ACHN (cell line): ENCODE measurements around the gene PHACTR1.

Experiments
- DNase-seq: peaks from one replicate; pipeline ENCODE4 v3.0.0-alpha.2; 2015
- in situ Hi-C: cut with HindIII; loops from 2 replicates; pipeline ENCODE4 v1.10.0; 2017; ENCODE audit warnings: low sequenced_read_pairs, low pct_ligation_motif_present, low pct_unique_long_range_greater_than_20kb

The PHACTR1 gene

DNA sequence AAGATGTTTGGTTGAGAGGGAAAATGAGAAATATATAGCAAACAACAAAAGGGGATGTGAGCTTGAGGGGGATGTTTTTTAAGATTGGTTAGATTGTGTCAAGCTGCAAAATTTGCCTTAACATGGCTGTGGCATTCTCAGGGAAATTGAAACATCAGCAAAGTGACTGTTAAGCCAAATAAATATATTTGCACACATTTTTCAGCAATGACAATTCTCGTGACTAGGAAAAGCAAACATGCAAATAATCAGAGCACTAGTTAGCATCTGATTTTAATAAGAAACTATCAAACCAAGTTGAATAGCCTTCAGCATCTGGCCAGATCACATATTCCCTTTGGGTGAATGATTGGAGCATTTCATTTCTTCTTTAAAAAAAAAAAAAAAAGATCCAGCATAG, 349.0 kb downstream of the PHACTR1 start:
- in situ Hi-C loops = no loop called here
- DNase-seq = no peak

DNA sequence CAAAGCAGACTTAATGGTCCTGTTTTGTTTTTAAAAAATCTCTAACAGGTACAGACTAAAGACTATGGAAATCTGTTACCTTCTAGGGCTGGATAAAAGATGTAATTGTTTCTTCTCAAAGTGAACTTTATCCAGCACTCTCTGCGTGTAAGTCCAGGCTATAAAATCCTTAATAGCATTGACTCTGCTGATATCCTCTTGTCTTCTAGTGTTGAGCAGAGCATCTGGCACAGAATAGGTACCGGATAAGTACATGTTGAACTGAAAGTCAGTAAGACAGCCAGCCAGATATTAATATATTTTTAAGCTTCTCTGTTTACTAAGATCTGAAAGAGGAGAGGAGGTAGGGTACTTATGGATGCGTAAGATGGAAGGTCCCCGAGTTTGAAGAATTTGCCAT, 349.5 kb downstream of the PHACTR1 start:
- DNase-seq = no peak
- in situ Hi-C loops = no loop called here

- no peak for DNase-seq
- in situ Hi-C loops = no loop called here
These were observed 350.3 kb downstream of the PHACTR1 start for GRCh38 chr6:13066820-13067219.

- DNase-seq = no peak
- in situ Hi-C loops = no loop called here
These were observed 352.1 kb downstream of the PHACTR1 start for GRCh38 chr6:13068586-13069210.

GRCh38 chr6:13071550-13072345, 355.2 kb downstream of the PHACTR1 start:
- in situ Hi-C loops = no loop called here

GRCh38 chr6:13072686-13073347, 356.2 kb downstream of the PHACTR1 start:
- in situ Hi-C loops = no loop called here
- no peak for DNase-seq

More at GRCh38 chr6:13071550-13072345, 355.2 kb downstream of the PHACTR1 start:
- DNase-seq = no peak

- DNase-seq = no peak
- in situ Hi-C loops = no loop called here
These were observed 358.0 kb downstream of the PHACTR1 start for GRCh38 chr6:13074415-13075140.

- in situ Hi-C loops = no loop called here
- no peak for DNase-seq
These were observed 358.7 kb downstream of the PHACTR1 start for GRCh38 chr6:13075141-13075845.

- in situ Hi-C loops = no loop called here
- DNase-seq = no peak
These were observed 360.0 kb downstream of the PHACTR1 start for GRCh38 chr6:13076575-13076974.

DNA sequence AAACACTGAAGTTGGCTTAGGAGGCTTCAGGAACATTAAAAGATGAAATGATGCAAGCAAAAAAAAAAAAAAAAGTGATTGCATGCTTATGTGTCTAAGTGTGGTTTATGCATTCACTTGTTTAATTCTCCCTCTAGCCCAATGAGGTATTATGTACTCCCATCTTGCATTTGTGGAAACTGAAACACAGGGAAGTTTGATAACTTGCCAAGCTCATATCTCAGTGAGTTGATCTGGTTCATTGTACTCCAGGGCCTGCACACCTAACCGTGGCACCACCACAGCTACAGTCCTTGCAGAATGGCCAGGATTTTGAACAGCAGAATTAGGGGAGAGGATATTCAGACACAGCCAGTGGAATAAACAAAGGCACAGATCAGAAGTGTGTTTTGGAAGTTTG, 360.6 kb downstream of the PHACTR1 start:
- no peak for DNase-seq
- in situ Hi-C loops = no loop called here

DNA sequence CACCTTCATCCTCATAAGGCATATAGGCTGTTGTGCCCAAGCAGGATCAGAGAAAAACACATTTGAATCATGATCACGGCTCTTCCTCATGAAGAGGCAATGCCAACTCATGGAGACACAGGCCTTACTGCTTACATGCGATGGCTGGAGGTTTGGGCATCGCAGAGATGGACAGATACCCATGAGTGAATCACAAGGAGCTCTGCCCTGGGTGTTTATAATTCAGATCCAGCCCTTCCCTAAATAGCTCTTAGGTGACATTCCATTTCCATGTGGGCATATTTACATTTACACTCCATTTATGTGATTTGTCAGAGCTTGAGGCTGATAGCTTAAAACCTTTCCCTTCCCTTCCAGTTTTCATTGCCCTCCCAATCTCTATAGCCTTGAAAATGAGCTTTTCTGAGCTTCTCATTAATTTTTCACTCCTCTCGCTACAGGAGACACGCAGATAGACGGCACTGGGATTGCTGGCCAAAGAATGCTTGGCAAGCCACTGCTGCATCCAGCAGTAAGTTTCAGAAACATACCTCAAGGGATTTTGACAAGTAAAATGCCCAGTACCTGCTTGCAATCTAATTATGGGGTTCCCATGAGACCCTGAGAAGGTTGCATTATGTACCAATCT, 362.6 kb downstream of the PHACTR1 start:
- in situ Hi-C loops = no loop called here
- no peak for DNase-seq

DNA sequence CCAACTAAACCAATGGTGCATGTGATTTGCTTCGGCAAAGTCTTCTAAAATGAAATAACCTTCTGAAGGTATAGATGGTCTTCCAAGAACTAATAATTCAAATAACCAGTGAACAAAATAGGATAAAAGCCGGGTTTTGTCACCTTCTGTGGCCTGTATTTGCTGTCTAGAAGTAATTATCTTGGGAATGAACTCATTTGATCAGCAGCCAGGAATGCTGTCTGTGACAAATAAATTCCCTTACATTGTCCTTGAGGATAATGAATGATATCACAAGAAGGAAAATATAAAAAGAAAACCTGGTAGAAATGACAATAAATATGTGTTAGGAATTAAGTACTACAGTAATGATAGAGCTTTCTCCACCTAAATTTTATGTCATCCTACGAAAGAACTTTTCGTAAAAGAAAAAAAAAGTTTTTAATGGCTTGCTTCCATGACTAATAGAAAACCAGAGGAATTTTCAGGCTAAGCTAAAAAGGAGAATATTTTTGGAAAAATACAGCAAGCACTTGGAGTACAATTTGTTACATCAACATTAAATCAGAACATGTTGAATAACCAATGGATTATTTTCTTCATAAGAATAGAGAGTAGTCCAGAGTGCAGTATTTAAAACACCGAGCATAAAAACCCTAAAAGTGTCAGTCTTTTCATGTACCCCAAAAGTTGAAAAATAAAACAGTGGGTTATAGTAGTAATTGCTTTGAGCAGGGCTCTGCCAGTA, 364.1 kb downstream of the PHACTR1 start:
- in situ Hi-C loops = no loop called here
- DNase-seq = no peak

DNA sequence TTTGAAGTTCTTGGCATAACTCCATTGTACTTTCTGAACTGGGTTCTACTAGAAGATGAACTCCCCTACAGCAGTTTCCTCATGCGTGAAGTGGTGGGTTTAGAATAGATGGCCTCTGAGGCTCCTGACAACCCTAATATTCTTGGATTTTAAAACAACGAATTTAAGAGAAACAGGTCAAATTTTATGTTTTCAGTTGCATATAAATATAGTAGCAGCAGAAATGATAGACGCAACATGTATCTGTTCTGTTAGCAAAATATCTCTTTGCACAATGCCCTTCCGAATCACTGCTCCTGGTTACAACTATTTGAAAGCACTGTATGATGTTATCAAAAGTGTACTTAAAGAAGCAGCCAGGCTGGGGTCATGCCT, 364.6 kb downstream of the PHACTR1 start:
- DNase-seq = no peak
- in situ Hi-C loops = no loop called here

DNA sequence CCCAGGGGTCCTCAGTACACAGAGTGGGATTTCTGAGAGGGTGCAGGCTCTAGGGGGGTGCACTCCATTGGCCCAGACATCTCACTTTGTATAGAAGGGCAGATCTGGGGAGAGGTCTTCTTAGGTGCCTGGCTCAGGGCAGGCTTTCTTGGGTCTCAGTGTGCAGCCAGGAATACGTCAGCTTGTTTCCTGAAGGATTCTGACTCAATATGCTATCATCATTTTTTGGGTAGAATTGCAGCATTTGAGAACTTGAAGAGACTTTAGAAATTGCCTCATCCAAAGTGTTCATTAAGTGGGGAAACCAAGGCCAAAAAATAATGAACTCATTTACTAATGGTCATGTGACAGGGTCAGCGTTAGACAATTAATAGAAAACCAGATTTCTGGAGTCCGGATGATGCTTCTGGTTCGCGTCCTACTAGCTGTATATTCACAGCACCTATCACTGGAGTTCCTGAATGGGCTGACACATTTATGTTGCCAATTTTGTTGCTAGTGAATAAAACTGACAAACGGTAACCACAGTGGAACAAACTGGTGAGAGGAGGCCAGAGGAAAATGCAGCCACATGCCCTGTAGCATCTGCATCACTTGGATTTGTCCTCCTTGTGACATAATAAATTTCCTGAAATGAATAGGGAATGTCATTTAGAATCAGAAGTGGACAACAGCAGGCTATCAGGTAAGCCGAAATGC, 372.9 kb downstream of the PHACTR1 start:
- DNase-seq = no peak
- in situ Hi-C loops = no loop called here

DNA sequence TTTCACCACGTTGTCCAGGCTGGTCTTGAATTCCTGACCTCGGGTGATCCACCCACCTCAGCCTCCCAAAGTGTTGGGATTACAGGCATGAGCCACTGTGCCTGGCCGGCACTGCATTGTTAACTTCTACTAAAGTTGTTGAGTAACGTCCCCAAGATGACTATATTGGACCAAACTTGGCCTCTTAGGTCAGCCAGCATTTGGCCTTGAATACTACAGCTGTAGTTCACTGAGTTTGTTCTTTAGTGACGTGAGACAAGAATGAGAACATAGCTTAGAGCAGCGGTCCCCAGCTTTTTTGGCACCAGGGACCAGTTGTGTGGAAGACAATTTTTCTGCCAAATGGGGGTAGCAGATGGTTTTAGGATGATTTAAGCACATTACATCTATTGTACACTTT, 374.6 kb downstream of the PHACTR1 start:
- in situ Hi-C loops = no loop called here
- no peak for DNase-seq

DNA sequence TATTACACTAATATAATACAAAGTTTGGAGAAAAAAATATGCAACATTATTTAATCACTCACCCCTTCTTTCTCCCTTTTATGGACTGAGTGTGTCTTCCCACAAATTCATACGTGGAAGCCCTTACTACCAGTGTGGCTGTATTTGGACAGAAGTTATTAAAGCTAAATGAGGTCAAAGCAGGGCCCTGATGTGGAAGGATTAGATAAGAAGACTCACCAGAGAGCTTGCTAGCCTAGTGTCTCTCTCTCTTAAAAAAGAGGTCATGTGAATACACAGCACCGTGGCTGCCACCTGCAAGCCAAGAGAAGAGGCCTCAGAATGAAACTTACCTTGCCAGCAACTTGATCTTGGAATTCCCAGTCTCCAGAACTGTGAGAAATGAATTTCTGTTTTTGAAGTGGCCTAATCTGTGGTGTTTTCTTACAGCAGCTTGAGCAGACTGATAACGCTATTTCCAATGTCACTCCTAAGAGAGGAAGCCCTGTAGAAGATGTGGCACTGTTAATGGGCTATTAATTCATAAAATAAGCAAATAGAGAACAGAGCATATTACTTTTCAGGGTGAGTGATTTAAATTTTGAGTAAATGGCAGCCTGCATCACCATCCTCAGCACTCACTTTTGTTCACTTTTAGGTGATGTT, 378.3 kb downstream of the PHACTR1 start:
- no peak for DNase-seq
- in situ Hi-C loops = no loop called here

DNA sequence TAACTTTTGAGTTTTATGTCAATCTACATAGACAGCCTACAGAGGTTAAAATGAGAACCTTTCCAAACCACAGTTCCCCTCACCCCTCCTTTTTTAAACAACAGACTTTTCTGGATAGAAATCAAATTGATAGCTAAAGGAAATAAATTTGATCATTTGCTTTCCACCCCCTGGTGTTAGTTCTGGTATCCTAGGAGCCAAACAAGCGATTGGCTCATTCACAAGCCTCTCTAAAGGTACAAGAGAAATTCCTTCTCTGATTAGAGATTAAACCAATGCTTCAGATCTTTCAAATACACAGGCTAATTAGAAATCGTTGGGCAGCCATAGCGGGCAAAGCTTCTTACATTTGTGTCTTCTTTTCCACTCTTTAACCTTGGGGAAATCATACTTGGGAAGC, 379.5 kb downstream of the PHACTR1 start:
- in situ Hi-C loops = no loop called here
- DNase-seq = no peak
